NB4 (cell line): ENCODE results near the gene TMSB4Y.

Experiments used
- DNase-seq: peaks from one replicate; pipeline ENCODE4 v3.0.0; 2010; ENCODE audit warnings: low read depth
- H3K4me3 ChIP-seq: one replicate; pipeline ENCODE4 v1.5.1; 2011; ENCODE audit warnings: mild to moderate bottlenecking, low read depth, low read length, moderate library complexity
- MYC ChIP-seq: IDR thresholded peaks from 2 replicates; pipeline ENCODE4 v1.6.1; 2011; ENCODE audit warnings: low read depth, low read length
- POLR2A ChIP-seq: IDR thresholded peaks from 2 replicates; pipeline ENCODE4 v1.6.1; 2011; ENCODE audit warnings: mild to moderate bottlenecking; ENCODE audit not compliant: insufficient read length; ENCODE audit errors: extremely low read depth
- TF ChIP-seq, protein P1 (sequence below): IDR thresholded peaks from 2 replicates; pipeline ENCODE4 v1.6.1; 2011; ENCODE audit warnings: low read depth, low read length
- TF ChIP-seq, protein P2 (sequence below): IDR thresholded peaks from one replicate; pipeline ENCODE4 v1.5.1; 2012; ENCODE audit warnings: low read depth, low read length

Gene TMSB4Y

DNA sequence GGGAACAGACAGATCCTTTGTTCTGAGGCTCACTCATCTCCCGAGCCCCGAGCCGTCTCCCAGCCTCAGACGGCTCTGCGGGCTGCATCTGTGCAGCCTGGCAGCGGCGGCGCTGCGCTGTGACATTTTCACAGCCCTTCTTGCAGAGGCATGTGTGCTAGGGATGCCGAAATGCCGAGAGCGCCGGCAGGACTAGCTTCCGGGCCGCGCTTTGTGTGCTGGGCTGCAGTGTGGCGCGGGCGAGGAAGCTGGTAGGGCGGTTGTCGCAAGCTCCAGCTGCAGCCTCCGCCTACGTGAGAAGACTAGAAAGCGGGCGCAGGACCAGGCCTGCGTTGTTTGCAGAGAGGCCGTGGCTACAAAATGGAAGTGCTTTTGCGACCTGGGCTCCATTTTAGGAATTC lies at the start of gene TMSB4Y:
Gene TMSB4Y (plus strand): TSS at position 332 of the 401 bp plus-strand sequence.
- TF ChIP-seq, protein P1, sequence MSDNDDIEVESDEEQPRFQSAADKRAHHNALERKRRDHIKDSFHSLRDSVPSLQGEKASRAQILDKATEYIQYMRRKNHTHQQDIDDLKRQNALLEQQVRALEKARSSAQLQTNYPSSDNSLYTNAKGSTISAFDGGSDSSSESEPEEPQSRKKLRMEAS: no peak
- TF ChIP-seq, protein P2, sequence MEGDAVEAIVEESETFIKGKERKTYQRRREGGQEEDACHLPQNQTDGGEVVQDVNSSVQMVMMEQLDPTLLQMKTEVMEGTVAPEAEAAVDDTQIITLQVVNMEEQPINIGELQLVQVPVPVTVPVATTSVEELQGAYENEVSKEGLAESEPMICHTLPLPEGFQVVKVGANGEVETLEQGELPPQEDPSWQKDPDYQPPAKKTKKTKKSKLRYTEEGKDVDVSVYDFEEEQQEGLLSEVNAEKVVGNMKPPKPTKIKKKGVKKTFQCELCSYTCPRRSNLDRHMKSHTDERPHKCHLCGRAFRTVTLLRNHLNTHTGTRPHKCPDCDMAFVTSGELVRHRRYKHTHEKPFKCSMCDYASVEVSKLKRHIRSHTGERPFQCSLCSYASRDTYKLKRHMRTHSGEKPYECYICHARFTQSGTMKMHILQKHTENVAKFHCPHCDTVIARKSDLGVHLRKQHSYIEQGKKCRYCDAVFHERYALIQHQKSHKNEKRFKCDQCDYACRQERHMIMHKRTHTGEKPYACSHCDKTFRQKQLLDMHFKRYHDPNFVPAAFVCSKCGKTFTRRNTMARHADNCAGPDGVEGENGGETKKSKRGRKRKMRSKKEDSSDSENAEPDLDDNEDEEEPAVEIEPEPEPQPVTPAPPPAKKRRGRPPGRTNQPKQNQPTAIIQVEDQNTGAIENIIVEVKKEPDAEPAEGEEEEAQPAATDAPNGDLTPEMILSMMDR: no peak
- TF ChIP-seq MYC: no peak
- TF ChIP-seq POLR2A: no peak
- no peak within 1 kb of the TSS for H3K4me3 ChIP-seq
- DNase-seq: no peak

DNA sequence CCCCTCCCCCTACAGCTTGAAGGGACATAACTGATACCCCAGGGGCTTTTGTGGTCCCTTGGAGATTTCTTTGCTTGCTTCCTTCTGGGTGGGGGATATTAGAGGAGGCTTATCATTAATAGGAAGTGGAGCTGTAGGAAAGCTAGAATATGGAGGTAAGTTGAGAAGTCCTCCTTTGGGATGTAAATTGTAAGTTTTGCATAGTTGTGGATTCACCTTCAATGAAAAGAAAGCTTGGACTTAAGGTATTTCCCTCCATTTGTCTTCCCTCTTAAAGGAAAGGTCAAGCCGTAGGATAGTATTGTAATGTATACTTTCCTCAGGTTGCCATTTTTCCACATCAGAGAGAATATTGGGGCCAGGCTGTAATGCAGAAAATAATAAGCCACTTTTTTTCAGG lies 39.5 kb upstream of the TMSB4Y start:
- TF ChIP-seq POLR2A (no peak), MYC (no peak)
- TF ChIP-seq, protein P1: no peak
- TF ChIP-seq, protein P2: no peak
- H3K4me3 ChIP-seq: no peak overlapping the region
- no peak for DNase-seq

DNA sequence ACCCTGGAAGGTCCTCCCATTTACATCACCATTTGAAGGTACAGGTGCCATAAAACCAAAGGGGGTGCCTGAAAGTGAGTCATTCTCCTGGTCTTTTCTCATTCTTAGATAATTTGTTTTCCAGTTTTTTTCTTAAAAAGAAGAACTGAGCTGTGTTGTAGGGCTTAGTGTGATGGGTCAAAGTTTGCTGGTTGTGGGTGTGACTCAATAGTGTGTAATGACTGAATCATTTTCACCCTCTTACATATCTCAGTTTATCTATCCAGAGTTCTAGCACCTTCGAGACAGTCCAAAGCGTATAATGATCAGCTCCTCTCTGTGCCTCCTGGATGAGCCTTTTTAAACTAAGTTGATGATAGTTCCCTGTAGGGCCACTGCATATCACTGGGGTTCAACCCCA lies 32.6 kb upstream of the TMSB4Y start:
- TF ChIP-seq, protein P1: no peak
- TF ChIP-seq POLR2A (no peak), MYC (no peak)
- TF ChIP-seq, protein P2: no peak
- no peak overlapping the region for H3K4me3 ChIP-seq
- DNase-seq: no peak

DNA sequence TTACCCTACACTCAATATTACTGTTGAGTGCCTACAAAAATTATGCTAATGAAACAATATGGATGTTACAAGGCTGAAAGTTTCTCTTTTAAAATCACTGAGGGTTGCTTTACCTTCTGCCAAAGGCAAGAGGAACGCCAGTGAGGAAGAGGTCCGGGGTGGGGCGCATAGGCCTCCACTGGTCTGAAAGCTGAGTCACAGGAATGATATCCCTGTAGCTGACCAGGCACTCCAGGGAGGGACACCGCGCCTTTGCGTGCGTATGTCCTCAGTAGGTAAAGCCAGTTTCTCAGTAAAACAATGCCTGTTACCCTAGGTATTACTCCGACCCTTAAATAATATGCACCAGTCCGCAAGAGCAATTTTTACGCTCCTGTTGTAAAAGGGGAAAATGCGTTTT lies 1.4 kb upstream of the TMSB4Y start:
- TF ChIP-seq, protein P2: no peak
- TF ChIP-seq, protein P1: no peak
- TF ChIP-seq POLR2A (no peak), MYC (no peak)
- H3K4me3 ChIP-seq: no peak overlapping the region
- DNase-seq: no peak

DNA sequence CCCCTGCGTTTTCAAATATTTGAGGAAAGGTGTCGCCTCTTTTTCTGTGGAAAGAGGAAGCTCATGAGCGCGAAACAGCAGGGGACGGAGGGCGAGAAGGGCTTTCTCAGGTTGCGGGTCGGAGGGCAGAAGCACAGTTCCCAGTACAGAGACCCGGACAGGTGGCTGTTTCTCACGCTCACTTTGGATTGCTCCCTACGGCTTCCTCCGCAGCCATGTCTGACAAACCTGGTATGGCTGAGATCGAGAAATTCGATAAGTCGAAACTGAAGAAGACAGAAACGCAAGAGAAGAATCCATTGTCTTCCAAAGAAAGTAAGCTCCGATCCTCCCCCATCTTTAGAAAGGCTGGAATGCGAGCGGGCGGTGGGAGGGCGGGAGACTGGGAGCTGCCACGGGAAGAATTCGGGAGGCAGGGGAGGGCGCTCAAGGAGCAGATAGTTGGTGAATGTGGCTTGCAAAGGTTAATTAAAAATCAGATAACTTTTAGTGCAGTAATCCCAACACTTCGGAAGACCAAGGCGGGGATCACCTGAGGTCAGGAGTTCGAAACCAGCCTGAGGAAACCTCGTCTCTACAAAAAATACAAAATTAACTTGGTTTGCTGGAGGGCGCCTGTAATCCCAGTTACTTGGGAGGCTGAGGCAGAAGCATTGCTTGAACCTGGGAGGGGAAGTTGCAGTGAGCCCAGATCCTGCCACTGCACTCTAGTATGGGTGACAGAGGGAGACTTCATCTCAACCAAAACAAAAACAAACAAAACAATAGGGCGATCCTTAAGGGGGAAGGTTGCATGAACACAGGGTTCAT lies 627 bp downstream of the TMSB4Y start:
- no peak for DNase-seq
- H3K4me3 ChIP-seq: no peak overlapping the region
- TF ChIP-seq POLR2A (no peak), MYC (no peak)
- TF ChIP-seq, protein P1: no peak
- TF ChIP-seq, protein P2: no peak
